ENCODE results near the gene RPL27A.

DNA sequence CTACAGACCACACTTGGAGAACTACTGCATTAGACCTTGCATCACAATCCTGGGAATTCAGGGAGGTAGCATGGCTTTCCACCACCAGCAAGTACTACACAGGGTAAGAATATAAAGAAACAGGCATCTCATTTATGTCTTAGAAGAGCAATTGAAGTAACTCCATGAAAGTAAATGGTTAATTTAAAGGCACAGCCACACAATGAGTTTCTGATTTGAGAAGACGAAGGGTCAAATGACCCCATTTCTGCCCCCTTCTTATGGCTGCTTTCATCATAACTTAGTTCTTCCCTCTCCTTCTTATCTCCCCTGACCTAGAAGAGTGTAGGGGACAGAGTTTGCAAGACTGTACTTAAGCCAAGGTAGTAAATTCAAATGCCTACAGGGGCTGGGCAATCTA lies 6.1 kb upstream of the RPL27A start:
- TF ChIP-seq, protein P1, sequence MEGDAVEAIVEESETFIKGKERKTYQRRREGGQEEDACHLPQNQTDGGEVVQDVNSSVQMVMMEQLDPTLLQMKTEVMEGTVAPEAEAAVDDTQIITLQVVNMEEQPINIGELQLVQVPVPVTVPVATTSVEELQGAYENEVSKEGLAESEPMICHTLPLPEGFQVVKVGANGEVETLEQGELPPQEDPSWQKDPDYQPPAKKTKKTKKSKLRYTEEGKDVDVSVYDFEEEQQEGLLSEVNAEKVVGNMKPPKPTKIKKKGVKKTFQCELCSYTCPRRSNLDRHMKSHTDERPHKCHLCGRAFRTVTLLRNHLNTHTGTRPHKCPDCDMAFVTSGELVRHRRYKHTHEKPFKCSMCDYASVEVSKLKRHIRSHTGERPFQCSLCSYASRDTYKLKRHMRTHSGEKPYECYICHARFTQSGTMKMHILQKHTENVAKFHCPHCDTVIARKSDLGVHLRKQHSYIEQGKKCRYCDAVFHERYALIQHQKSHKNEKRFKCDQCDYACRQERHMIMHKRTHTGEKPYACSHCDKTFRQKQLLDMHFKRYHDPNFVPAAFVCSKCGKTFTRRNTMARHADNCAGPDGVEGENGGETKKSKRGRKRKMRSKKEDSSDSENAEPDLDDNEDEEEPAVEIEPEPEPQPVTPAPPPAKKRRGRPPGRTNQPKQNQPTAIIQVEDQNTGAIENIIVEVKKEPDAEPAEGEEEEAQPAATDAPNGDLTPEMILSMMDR (IDR thresholded peaks at IDR 0.05): no peak
- no peak for TF ChIP-seq POLR2A (IDR thresholded peaks at IDR 0.05)
